DOHH2 (cell line): ENCODE measurements around the gene CNDP1.

Experiments
- H3F3A ChIP-seq: fragments of 200-600 bp; sonication (generic), shearing (Covaris generic); 2 replicates; pipeline ENCODE4 v1.6.0; 2016; ENCODE audit warnings: antibody characterized with exemption, mild to moderate bottlenecking; ENCODE audit not compliant: control insufficient read depth, insufficient read depth
- H3K27ac ChIP-seq: fragments of 200-600 bp; sonication (generic); 2 replicates; pipeline ENCODE4 v1.5.1; 2014; ENCODE audit warnings: low read depth, mild to moderate bottlenecking, low read length, moderate library complexity
- H3K27me3 ChIP-seq: fragments of 200-600 bp; sonication (generic); 2 replicates; pipeline ENCODE4 v1.6.1; 2014; ENCODE audit warnings: mild to moderate bottlenecking, low read length, mixed read lengths; ENCODE audit not compliant: control insufficient read depth
- H3K36me3 ChIP-seq: fragments of 200-600 bp; sonication (generic); 2 replicates; pipeline ENCODE4 v1.6.1; 2014; ENCODE audit warnings: mild to moderate bottlenecking, low read length, moderate library complexity, mixed read lengths; ENCODE audit not compliant: control insufficient read depth
- H3K4me1 ChIP-seq: fragments of 200-600 bp; sonication (generic); 2 replicates; pipeline ENCODE4 v1.6.1; 2014; ENCODE audit warnings: mild to moderate bottlenecking, low read length, mixed read lengths; ENCODE audit not compliant: control insufficient read depth
- H3K4me2 ChIP-seq: fragments of 200-600 bp; sonication (generic); 2 replicates; pipeline ENCODE4 v1.6.0; 2014; ENCODE audit warnings: mild to moderate bottlenecking, low read length, moderate library complexity
- H3K4me3 ChIP-seq: fragments of 200-600 bp; sonication (generic); 2 replicates; pipeline ENCODE4 v1.5.1; 2014; ENCODE audit warnings: mild to moderate bottlenecking, low read length, mixed read lengths
- H3K79me2 ChIP-seq: fragments of 200-600 bp; sonication (generic); 2 replicates; pipeline ENCODE4 v1.6.1; 2014; ENCODE audit warnings: mild to moderate bottlenecking, low read length, mixed read lengths; ENCODE audit not compliant: control insufficient read depth
- H3K9me2 ChIP-seq: fragments of 200-600 bp; sonication (generic); replicated peaks from 2 replicates; pipeline ENCODE4 v1.6.1; 2014; ENCODE audit warnings: mild to moderate bottlenecking, low read length, mixed read lengths; ENCODE audit not compliant: control insufficient read depth
- H3K9me3 ChIP-seq: fragments of 200-600 bp; sonication (generic); 2 replicates; pipeline ENCODE4 v1.6.1; 2014; ENCODE audit warnings: antibody characterized with exemption, low read length, mixed read lengths; ENCODE audit not compliant: control insufficient read depth, insufficient read depth
- H4K20me1 ChIP-seq: fragments of 200-600 bp; sonication (generic); 2 replicates; pipeline ENCODE4 v1.6.0; 2014; ENCODE audit warnings: low read depth, mild to moderate bottlenecking, antibody characterized with exemption, low read length, moderate library complexity; ENCODE audit not compliant: control insufficient read depth, insufficient read depth
- EZH2phosphoT487 ChIP-seq: fragments of 200-600 bp; sonication (generic); IDR thresholded peaks from 2 replicates; pipeline ENCODE4 v1.6.1; 2017; ENCODE audit warnings: borderline replicate concordance, mild to moderate bottlenecking, antibody characterized with exemption, low read length, moderate library complexity, mixed read lengths
- TF ChIP-seq, protein P1 (sequence below): fragments of 200-600 bp; sonication (generic); IDR thresholded peaks from one replicate; pipeline ENCODE4 v1.5.1; 2014; ENCODE audit warnings: antibody characterized with exemption, mild to moderate bottlenecking, low read depth, low read length; ENCODE audit not compliant: poor library complexity, severe bottlenecking

Gene CNDP1

DNA sequence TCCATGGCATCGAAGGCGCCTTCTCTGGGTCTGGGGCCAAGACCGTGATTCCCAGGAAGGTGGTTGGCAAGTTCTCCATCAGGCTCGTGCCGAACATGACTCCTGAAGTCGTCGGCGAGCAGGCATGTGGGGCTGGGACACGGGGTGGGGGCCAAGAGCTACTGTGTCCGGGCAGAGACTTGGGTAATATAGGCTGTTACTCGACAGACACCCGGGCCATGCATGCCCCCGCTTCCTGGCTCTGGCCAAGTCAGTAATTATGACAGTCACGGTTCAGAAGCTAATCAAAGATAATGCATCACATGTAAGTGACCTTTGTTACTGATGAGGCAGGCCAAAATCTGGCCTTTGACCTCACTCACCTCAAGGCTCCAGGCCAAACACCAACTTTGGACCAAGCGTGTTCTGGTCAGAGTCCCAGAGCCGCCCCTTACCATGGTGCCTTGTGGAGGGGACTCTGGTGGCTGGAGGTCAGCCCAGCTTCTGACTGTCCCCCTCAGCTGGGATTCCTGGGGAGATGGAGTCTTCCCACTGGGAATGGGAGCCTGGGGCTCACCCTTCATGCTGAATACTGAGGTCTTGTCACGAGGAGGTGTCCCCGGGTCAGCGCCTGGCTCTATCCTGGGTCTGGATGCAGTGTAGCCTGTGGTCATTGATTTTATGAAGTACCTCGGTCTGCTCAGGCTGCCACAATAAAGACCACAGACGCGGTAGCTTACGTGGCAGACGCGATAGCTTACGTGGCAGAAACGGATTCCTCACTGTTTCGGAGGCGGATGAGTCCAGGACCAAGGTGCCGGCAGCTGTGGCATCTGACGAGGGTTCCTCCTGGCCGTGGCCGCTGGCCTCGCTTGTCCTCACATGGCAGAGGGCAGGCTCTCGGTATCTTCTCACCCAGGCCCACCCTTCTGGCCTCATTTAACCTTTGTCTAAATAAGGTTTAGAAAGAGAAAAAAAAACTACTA, 17.7 kb upstream of the CNDP1 start:
- no peaks in the 10 kb centered on the region for H3F3A ChIP-seq
- no peaks in the 10 kb centered on the region for H3K9me3 ChIP-seq
- H3K4me1 ChIP-seq = no peaks in the 10 kb centered on the region
- no peak overlapping the region for H3K4me2 ChIP-seq
- H3K9me2 ChIP-seq = no peaks in the 10 kb centered on the region
- TF ChIP-seq, protein P1, sequence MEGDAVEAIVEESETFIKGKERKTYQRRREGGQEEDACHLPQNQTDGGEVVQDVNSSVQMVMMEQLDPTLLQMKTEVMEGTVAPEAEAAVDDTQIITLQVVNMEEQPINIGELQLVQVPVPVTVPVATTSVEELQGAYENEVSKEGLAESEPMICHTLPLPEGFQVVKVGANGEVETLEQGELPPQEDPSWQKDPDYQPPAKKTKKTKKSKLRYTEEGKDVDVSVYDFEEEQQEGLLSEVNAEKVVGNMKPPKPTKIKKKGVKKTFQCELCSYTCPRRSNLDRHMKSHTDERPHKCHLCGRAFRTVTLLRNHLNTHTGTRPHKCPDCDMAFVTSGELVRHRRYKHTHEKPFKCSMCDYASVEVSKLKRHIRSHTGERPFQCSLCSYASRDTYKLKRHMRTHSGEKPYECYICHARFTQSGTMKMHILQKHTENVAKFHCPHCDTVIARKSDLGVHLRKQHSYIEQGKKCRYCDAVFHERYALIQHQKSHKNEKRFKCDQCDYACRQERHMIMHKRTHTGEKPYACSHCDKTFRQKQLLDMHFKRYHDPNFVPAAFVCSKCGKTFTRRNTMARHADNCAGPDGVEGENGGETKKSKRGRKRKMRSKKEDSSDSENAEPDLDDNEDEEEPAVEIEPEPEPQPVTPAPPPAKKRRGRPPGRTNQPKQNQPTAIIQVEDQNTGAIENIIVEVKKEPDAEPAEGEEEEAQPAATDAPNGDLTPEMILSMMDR = no peak
- TF ChIP-seq EZH2phosphoT487 = no peak
- H3K27me3 ChIP-seq = no peaks in the 10 kb centered on the region
- peaks cover 84% of the 10 kb centered on the region for H3K36me3 ChIP-seq
- 0 out of 2 replicates have a peak, but pooled peaks cover 3% of the 10 kb centered on the region for H3K79me2 ChIP-seq
- 0 out of 2 replicates have a peak, but pooled peaks cover 3% of the 10 kb centered on the region for H4K20me1 ChIP-seq
- no peak overlapping the region for H3K4me3 ChIP-seq
- H3K27ac ChIP-seq = no peak overlapping the region

GRCh38 chr18:74517236-74517630, 17.1 kb upstream of the CNDP1 start:
- no peaks in the 10 kb centered on the region for H3K27me3 ChIP-seq
- no peaks in the 10 kb centered on the region for H3K9me3 ChIP-seq
- no peaks in the 10 kb centered on the region for H3F3A ChIP-seq
- H3K36me3 ChIP-seq = peaks cover 77% of the 10 kb centered on the region
- H3K9me2 ChIP-seq = no peaks in the 10 kb centered on the region
- H3K4me3 ChIP-seq = no peak overlapping the region
- H4K20me1 ChIP-seq = 0 out of 2 replicates have a peak, but pooled peaks cover 3% of the 10 kb centered on the region
- no peak overlapping the region for H3K4me2 ChIP-seq
- no peak for TF ChIP-seq EZH2phosphoT487
- TF ChIP-seq, protein P1 = no peak
- H3K79me2 ChIP-seq = 0 out of 2 replicates have a peak, but pooled peaks cover 3% of the 10 kb centered on the region
- H3K27ac ChIP-seq = no peak overlapping the region
- H3K4me1 ChIP-seq = no peaks in the 10 kb centered on the region

DNA sequence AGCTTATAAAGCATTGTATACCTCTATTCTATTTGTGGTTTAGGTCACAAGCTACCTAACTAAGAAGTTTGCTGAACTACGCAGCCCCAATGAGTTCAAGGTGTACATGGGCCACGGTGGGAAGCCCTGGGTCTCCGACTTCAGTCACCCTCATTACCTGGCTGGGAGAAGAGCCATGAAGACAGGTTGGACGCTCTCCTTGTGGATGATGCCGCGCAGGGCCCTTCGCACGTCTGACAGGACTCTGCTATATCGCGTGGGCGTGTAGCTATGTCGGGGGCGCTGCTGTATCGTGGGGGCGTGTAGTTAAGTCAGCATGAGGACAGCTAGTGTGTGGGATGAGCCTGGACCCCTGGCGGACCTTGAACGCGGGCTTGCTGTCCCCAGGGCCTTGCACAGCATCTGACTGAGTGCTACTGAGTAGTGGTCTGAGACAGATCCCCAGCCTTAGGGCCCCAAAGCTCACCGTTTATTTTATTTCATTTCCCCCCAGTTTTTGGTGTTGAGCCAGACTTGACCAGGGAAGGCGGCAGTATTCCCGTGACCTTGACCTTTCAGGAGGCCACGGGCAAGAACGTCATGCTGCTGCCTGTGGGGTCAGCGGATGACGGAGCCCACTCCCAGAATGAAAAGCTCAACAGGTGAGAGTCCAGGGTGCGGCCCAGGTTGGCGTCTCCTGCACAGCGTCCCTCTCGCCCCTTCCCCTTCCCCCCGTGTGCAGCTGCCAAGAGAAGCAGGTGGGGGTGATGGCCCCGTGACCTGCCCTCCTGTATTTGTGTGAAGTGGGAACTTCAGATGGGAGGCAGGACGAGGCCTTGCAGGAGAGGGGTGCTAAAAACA, 15.6 kb upstream of the CNDP1 start:
- no peak for TF ChIP-seq EZH2phosphoT487
- TF ChIP-seq, protein P1 = no peak
- no peak overlapping the region for H3K4me3 ChIP-seq
- H3K27me3 ChIP-seq = no peaks in the 10 kb centered on the region
- no peak overlapping the region for H3K27ac ChIP-seq
- H3K4me2 ChIP-seq = no peak overlapping the region
- H3K9me2 ChIP-seq = no peaks in the 10 kb centered on the region
- H3K36me3 ChIP-seq = peaks cover 63% of the 10 kb centered on the region
- H3F3A ChIP-seq = no peaks in the 10 kb centered on the region
- no peaks in the 10 kb centered on the region for H3K9me3 ChIP-seq
- H3K4me1 ChIP-seq = no peaks in the 10 kb centered on the region
- H3K79me2 ChIP-seq = no peaks in the 10 kb centered on the region
- 0 out of 2 replicates have a peak, but pooled peaks cover 3% of the 10 kb centered on the region for H4K20me1 ChIP-seq
